Activated B cell treated with CpG ODN at 0.5 μM for 24 hours (primary cell): Measurements from ENCODE around the gene CMTR1. TPM values are rescaled to one million over a fixed set of nuclear protein-coding genes. Genes with fewer than 3 reads are reported as not detected.
A peak's percentile ranks its signal among the peaks of the same experiment; 100 is the strongest.
"Not testable (repeated sequence)": the region's sequence is repeated elsewhere in the genome, so short reads cannot be mapped to it uniquely, and the experiment has no call there.

Source experiments
- ATAC-seq: fragments of 200-7000 bp; cut with Tn5 transposase; one replicate; pipeline ENCODE4 v1.10.0; 2021; ENCODE audit warnings: low read depth, mild to moderate bottlenecking, moderate library complexity
- CTCF ChIA-PET: fragments of 350-600 bp; sonication (Branson Sonifier 250); formaldehyde crosslinking; loops from one replicate; lab custom pipeline; 2021; ENCODE audit warnings: antibody characterized with exemption; lab: Charles Lee
- POLR2A ChIA-PET: fragments of 350-600 bp; sonication (Branson Sonifier 250); formaldehyde crosslinking; loops from one replicate; lab custom pipeline; 2021; ENCODE audit warnings: antibody characterized with exemption; lab: Charles Lee
- DNase-seq: peaks from one replicate; pipeline ENCODE4 v3.0.0; 2022
- H3K27ac Mint-ChIP-seq: one replicate; pipeline ENCODE4 v1.8.0; 2020; ENCODE audit warnings: mixed read lengths
- H3K27me3 Mint-ChIP-seq: one replicate; pipeline ENCODE4 v1.8.0; 2021; ENCODE audit warnings: mixed read lengths
- H3K36me3 Mint-ChIP-seq: one replicate; pipeline ENCODE4 v1.8.0; 2021; ENCODE audit warnings: low read depth, mixed read lengths
- H3K4me1 Mint-ChIP-seq: one replicate; pipeline ENCODE4 v1.8.0; 2021; ENCODE audit warnings: mixed read lengths
- H3K4me3 Mint-ChIP-seq: one replicate; pipeline ENCODE4 v1.8.0; 2020; ENCODE audit warnings: mild to moderate bottlenecking, mixed read lengths
- H3K9me3 Mint-ChIP-seq: one replicate; pipeline ENCODE4 v1.8.0; 2020; ENCODE audit warnings: mixed read lengths
- CTCF ChIP-seq: fragments of 200-600 bp; IDR thresholded peaks from one replicate; pipeline ENCODE4 v1.8.0; 2022; ENCODE audit warnings: antibody characterized with exemption, mild to moderate bottlenecking
- intact Hi-C: fragments of 100-400 bp; cut with micrococcal nuclease; formaldehyde crosslinking; loops from one replicate; pipeline ENCODE4 v1.15.1; 2024
- total RNA-seq: library from RNA; stranded (reverse); gene quantifications from 2 replicates; pipeline ENCODE4 v1.2.3, GENCODE V29; 2022

CMTR1 gene
- total RNA-seq, 1 donor from 2014 or later: 65.7 TPM

DNA sequence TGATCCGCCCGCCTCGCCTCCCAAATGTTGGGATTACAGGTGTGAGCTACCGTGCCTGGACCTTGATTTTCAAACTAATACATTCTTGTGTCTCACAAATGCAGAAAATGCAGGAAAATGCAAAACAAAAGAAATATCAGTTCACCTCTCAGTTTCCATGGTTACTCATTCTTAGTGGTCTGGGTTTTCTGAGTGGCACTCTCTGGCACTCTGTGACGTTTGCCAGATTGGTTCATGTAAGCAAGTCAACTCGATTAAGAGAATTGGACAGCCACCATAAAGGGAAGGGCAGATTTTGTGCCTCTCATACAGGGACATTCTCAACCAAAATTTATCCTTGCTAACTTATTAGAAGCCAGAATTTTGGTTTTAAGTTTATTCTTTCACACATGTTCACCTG is 8.6 kb downstream of the CMTR1 start:
- CTCF ChIA-PET: no interaction called here
- H3K4me1 Mint-ChIP-seq: peaks cover 21% of the 10 kb centered on the region
- no peak overlapping the region for H3K27ac Mint-ChIP-seq

GRCh38 chr6:37442416-37443215 is 9.6 kb downstream of the CMTR1 start:
- intact Hi-C loops: no loop called here
- H3K36me3 Mint-ChIP-seq: peaks cover 71% of the 10 kb centered on the region
- TF ChIP-seq CTCF: no peak
- CTCF ChIA-PET: interaction anchor here (1.2 kb wide), 1 partner anchor 117 kb away, joined by 3 read pairs; no protein-coding TSS in a partner anchor
- H3K9me3 Mint-ChIP-seq: no peaks in the 10 kb centered on the region
- peak overlapping the region; percentile 68 for H3K27ac Mint-ChIP-seq
- H3K27me3 Mint-ChIP-seq: no peaks in the 10 kb centered on the region
- POLR2A ChIA-PET: interaction anchor here (1.1 to 2.0 kb wide), 2 partner anchors 9 to 15 kb away, joined by 4 to 16 read pairs; partner anchors contain the start of gene CMTR1
- H3K4me1 Mint-ChIP-seq: peaks cover 20% of the 10 kb centered on the region
- peak; percentile 21 for ATAC-seq
- peak overlapping the region; percentile 70 for H3K4me3 Mint-ChIP-seq
- no peak for DNase-seq

More for the DNA sequence above, 8.6 kb downstream of the CMTR1 start:
- intact Hi-C loops: no loop called here
- ATAC-seq: no peak
- Mint-ChIP-seq H3K9me3 (no peaks in the 10 kb centered on the region), H3K36me3 (peaks cover 71% of the 10 kb centered on the region), H3K27me3 (no peaks in the 10 kb centered on the region), H3K4me3 (no peak overlapping the region)
- no peak for TF ChIP-seq CTCF
- DNase-seq: no peak
- POLR2A ChIA-PET: interaction anchor here (2.0 kb wide), 1 partner anchor 8 kb away, joined by 16 read pairs; the partner anchor contains the start of gene CMTR1

GRCh38 chr6:37443216-37443542 is 10.2 kb downstream of the CMTR1 start:
- DNase-seq, ATAC-seq, H3K27me3 Mint-ChIP-seq, H3K9me3 Mint-ChIP-seq, intact Hi-C loops: not testable (repeated sequence)
- CTCF ChIA-PET: interaction anchor here (0.7 to 1.2 kb wide), 3 partner anchors 10 to 117 kb away, joined by 3 to 4 read pairs (median 3); partner anchors contain the start of gene CMTR1
- peaks cover 70% of the 10 kb centered on the region for H3K36me3 Mint-ChIP-seq
- POLR2A ChIA-PET: interaction anchor here (1.0 to 2.0 kb wide), 3 partner anchors 10 to 14 kb away, joined by 4 to 16 read pairs (median 5); partner anchors contain the start of gene CMTR1
- peak overlapping the region; percentile 65 for H3K27ac Mint-ChIP-seq
- H3K4me1 Mint-ChIP-seq: peaks cover 18% of the 10 kb centered on the region
- H3K4me3 Mint-ChIP-seq: peak overlapping the region; percentile 70

- ChIA-PET POLR2A (interaction anchor here (1.3 kb wide), 1 partner anchor 17 kb away, joined by 4 read pairs; the partner anchor contains the start of gene CMTR1), CTCF (no interaction called here)
- Mint-ChIP-seq H3K9me3 (no peaks in the 10 kb centered on the region), H3K4me3 (no peak overlapping the region), H3K27me3 (no peaks in the 10 kb centered on the region), H3K4me1 (no peaks in the 10 kb centered on the region), H3K27ac (no peak overlapping the region), H3K36me3 (peaks cover 91% of the 10 kb centered on the region)
- intact Hi-C loops: no loop called here
- no peak for ATAC-seq
- TF ChIP-seq CTCF: no peak
- no peak for DNase-seq
Observed at GRCh38 chr6:37449984-37450383, 17.0 kb downstream of the CMTR1 start.

DNA sequence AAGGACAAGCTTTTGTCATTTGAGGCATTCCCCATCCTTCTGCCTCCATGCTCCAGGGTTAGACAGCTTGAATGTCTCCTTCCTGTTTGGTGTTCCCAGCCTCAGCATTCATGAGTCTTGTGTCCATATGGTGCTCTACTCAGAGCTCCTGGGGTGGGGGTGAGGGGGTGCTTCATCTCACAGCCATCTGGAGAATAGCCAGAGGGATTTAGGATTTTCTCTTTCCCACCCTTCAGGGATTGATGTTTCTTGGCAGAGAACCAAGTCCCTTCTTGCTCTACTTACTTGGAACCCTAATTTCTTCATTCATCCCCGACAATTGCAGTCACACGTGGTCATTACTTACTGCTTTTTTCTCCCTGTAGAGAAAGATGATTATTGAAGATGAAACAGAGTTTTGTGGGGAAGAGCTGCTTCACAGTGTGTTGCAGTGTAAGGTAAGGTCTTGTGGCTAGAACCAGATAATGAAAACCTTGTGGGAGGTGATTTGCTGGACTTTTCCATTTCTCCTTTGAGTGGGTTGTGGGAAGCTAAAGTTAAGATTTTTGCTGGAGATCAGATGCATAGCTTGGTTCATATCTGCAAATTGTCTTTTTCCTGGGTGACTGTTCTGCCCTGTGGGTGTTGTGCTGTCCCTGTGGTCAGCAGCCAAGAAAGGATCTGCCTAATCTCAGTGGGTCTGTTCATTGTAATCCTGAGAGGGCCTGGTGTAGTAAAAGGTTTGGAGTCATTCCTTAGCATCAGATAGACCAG is 18.6 kb downstream of the CMTR1 start:
- ChIA-PET POLR2A (no interaction called here), CTCF (interaction anchor here (0.5 kb wide), 1 partner anchor 27 kb away, joined by 3 read pairs; no protein-coding TSS in a partner anchor)
- no peaks in the 10 kb centered on the region for H3K4me1 Mint-ChIP-seq
- TF ChIP-seq CTCF: no peak
- intact Hi-C loops: no loop called here
- no peak overlapping the region for H3K27ac Mint-ChIP-seq
- H3K36me3 Mint-ChIP-seq: peaks cover 93% of the 10 kb centered on the region
- H3K27me3 Mint-ChIP-seq: no peaks in the 10 kb centered on the region
- DNase-seq: no peak
- no peak overlapping the region for H3K4me3 Mint-ChIP-seq
- H3K9me3 Mint-ChIP-seq: no peaks in the 10 kb centered on the region
- ATAC-seq: no peak
